GM13976 (cell line): ENCODE data around the gene LRRC4B.
"Not testable (repeated sequence)": the region's sequence is repeated elsewhere in the genome, so short reads cannot be mapped to it uniquely, and the experiment has no call there.

Experiments
- DNase-seq: peaks from one replicate; pipeline ENCODE4 v3.0.0; 2012; ENCODE audit warnings: low spot score
- CTCF ChIP-seq: IDR thresholded peaks from 2 replicates; pipeline ENCODE4 v1.5.1; 2012; ENCODE audit warnings: borderline replicate concordance, mild to moderate bottlenecking; ENCODE audit not compliant: insufficient read depth; ENCODE audit errors: extremely low read depth, missing control alignments, control extremely low read depth
- in situ Hi-C: fragments of 300-500 bp; cut with MboI; formaldehyde crosslinking; loops from one replicate; pipeline ENCODE4 v1.12.0; 2022; ENCODE audit warnings: low sequenced_read_pairs, mixed read lengths, inconsistent platforms; ENCODE audit not compliant: unreplicated experiment

Gene LRRC4B

GRCh38 chr19:50567882-50568727 lies at the start of gene LRRC4B:
TSS of gene LRRC4B (minus strand) at chr19:50568435. CDS start at chr19:50548838, 19,597 bp downstream.
- no peak for TF ChIP-seq CTCF
- in situ Hi-C loops, result no loop called here
- no peak for DNase-seq

GRCh38 chr19:50612504-50613404 lies 44.5 kb upstream of the LRRC4B start:
- in situ Hi-C loops, DNase-seq: not testable (repeated sequence)

GRCh38 chr19:50607874-50608785 lies 39.9 kb upstream of the LRRC4B start:
- peak; percentile 87 for DNase-seq
- in situ Hi-C loops, result no loop called here
- no peak for TF ChIP-seq CTCF

GRCh38 chr19:50607388-50607787 lies 39.2 kb upstream of the LRRC4B start:
- DNase-seq, result no peak

GRCh38 chr19:50606059-50606836 lies 38.0 kb upstream of the LRRC4B start:
- in situ Hi-C loops, DNase-seq: not testable (repeated sequence)

More at GRCh38 chr19:50607388-50607787, 39.2 kb upstream of the LRRC4B start:
- in situ Hi-C loops, result no loop called here
- no peak for TF ChIP-seq CTCF

- DNase-seq, in situ Hi-C loops: not testable (repeated sequence)
These were observed 36.2 kb upstream of the LRRC4B start for GRCh38 chr19:50604264-50605073.

- no peak for DNase-seq
- TF ChIP-seq CTCF, result no peak
- in situ Hi-C loops, result no loop called here
These were observed 34.7 kb upstream of the LRRC4B start for GRCh38 chr19:50602935-50603334.
